GM21786 (cell line): Measurements from ENCODE around the gene SCAPER.

Experiments used
- ATAC-seq: cut with Tn5 transposase; IDR thresholded peaks from one replicate; pipeline ENCODE4 v1.9.1; 2021; ENCODE audit not compliant: unreplicated experiment

The SCAPER gene

GRCh38 chr15:76378691-76379090 lies 526.4 kb downstream of the SCAPER start:
- ATAC-seq = no peak

GRCh38 chr15:76377751-76378150 lies 527.4 kb downstream of the SCAPER start:
- no peak for ATAC-seq

- ATAC-seq = no peak
Observed at GRCh38 chr15:76377217-76377616, 527.9 kb downstream of the SCAPER start.

GRCh38 chr15:76376816-76377215 lies 528.3 kb downstream of the SCAPER start:
- no peak for ATAC-seq

- ATAC-seq = no peak
Observed at GRCh38 chr15:76376029-76376428, 529.1 kb downstream of the SCAPER start.

GRCh38 chr15:76368122-76368621 lies 537.0 kb downstream of the SCAPER start:
- no peak for ATAC-seq

- no peak for ATAC-seq
Observed at GRCh38 chr15:76366714-76367113, 538.4 kb downstream of the SCAPER start.

- ATAC-seq = no peak
Observed at GRCh38 chr15:76363251-76363650, 541.9 kb downstream of the SCAPER start.

- no peak for ATAC-seq
Observed at GRCh38 chr15:76360416-76360815, 544.7 kb downstream of the SCAPER start.

GRCh38 chr15:76359152-76359551 lies 546.0 kb downstream of the SCAPER start:
- ATAC-seq = no peak

- ATAC-seq = no peak
Observed at GRCh38 chr15:76358453-76358852, 546.7 kb downstream of the SCAPER start.

GRCh38 chr15:76354823-76355440 lies 550.2 kb downstream of the SCAPER start:
- no peak for ATAC-seq

- ATAC-seq = no peak
Observed at GRCh38 chr15:76353903-76354302, 551.2 kb downstream of the SCAPER start.

- no peak for ATAC-seq
Observed at GRCh38 chr15:76353023-76353577, 552.0 kb downstream of the SCAPER start.

GRCh38 chr15:76349301-76350070 lies 555.7 kb downstream of the SCAPER start:
- no peak for ATAC-seq

- ATAC-seq = no peak
Observed at GRCh38 chr15:76347482-76348055, 557.6 kb downstream of the SCAPER start.

GRCh38 chr15:76346669-76347481 lies 558.3 kb downstream of the SCAPER start:
- ATAC-seq = no peak

- no peak for ATAC-seq
Observed at GRCh38 chr15:76345880-76346668, 559.1 kb downstream of the SCAPER start.

- no peak for ATAC-seq
Observed at GRCh38 chr15:76345583-76345879, 559.6 kb downstream of the SCAPER start.

GRCh38 chr15:76344893-76345582 lies 560.1 kb downstream of the SCAPER start:
- no peak for ATAC-seq
